GM12875 (cell line): ENCODE data around the gene TNFRSF25.

Source experiments
- H3K4me3 ChIP-seq: one replicate; pipeline ENCODE4 v1.5.1; 2011; ENCODE audit warnings: low read depth, low read length, control low read depth
- CTCF ChIP-seq: IDR thresholded peaks from 2 replicates; pipeline ENCODE4 v1.5.1; 2011; ENCODE audit warnings: low read depth, mild to moderate bottlenecking, control low read depth, inconsistent platforms, low read length, moderate library complexity, borderline replicate concordance; ENCODE audit not compliant: insufficient read depth

Gene TNFRSF25

GRCh38 chr1:6417961-6418667, 47.9 kb downstream of the TNFRSF25 start:
- TF ChIP-seq CTCF: no peak
- H3K4me3 ChIP-seq: no peak overlapping the region

GRCh38 chr1:6416906-6417305, 49.1 kb downstream of the TNFRSF25 start:
- H3K4me3 ChIP-seq: no peak overlapping the region
- TF ChIP-seq CTCF: no peak

- TF ChIP-seq CTCF: no peak
- H3K4me3 ChIP-seq: no peak overlapping the region
These were observed 49.7 kb downstream of the TNFRSF25 start for GRCh38 chr1:6416295-6416656.

- TF ChIP-seq CTCF: no peak
- no peak overlapping the region for H3K4me3 ChIP-seq
These were observed 50.9 kb downstream of the TNFRSF25 start for GRCh38 chr1:6414881-6415626.

- H3K4me3 ChIP-seq: no peak overlapping the region
- TF ChIP-seq CTCF: peak; percentile 76
These were observed 51.5 kb downstream of the TNFRSF25 start for GRCh38 chr1:6414443-6414844.

GRCh38 chr1:6412896-6413295, 53.1 kb downstream of the TNFRSF25 start:
- H3K4me3 ChIP-seq: no peak overlapping the region
- TF ChIP-seq CTCF: no peak
